ENCODE results near the gene LRRC72. TPM values are rescaled to one million over a fixed set of nuclear protein-coding genes. Genes with fewer than 3 reads are reported as not detected.
"Not testable (repeated sequence)": the region's sequence is repeated elsewhere in the genome, so short reads cannot be mapped to it uniquely, and the experiment has no call there.

LRRC72 gene
- total and polyA plus RNA-seq, 2 donors (not counting 1 experiment from before 2014, with no cell fraction given), result not detected

DNA sequence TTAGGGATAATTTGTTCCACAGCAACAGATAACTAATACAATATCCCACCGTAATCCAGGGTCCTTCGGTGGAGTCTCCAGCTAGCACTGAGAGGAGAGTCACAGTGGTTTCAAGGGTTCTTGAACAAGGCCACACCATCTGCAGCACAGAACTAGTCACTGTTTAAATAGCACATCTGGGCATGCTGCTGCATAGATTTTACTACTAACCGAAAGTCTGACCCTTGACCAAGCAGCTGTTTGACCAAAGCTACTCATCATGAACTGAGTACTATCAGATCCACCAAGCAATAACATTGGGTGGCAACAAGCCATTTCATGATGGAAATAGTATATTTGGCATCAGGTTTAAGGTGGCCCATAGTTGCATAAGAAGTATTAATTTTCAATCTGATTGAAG is 65.8 kb downstream of the LRRC72 start:
- Histone ChIP-seq H3K4me3 (replicated peaks in 1 of 4; ENCODE audit: control extremely low read depth in 1 of 4, insufficient read depth in 1 of 4, low read depth in 3 of 4, low read length in 4 of 4) (no peak overlapping the region), H3K27ac (ENCODE audit: insufficient read depth, low read length) (no peak overlapping the region), H3K4me1 (ENCODE audit: control insufficient read depth, extremely low read depth, insufficient read depth, low read length) (no peaks in the 10 kb centered on the region), H3K4me2 (ENCODE audit: extremely low read depth, insufficient read depth, low read length) (no peak overlapping the region), H3K9me3 (ENCODE audit: control insufficient read depth, insufficient read depth, low read depth, low read length) (no peaks in the 10 kb centered on the region), H3K9ac (ENCODE audit: insufficient read depth, low read length) (no peak overlapping the region), H2AFZ (ENCODE audit: low read length) (no peak overlapping the region), H3K79me2 (ENCODE audit: control insufficient read depth, insufficient read depth, low read length) (no peaks in the 10 kb centered on the region), H4K20me1 (ENCODE audit: control insufficient read depth, extremely low read depth, insufficient read depth, low read length) (no peaks in the 10 kb centered on the region), H3K36me3 (ENCODE audit: control insufficient read depth, insufficient read depth, low read length) (no peaks in the 10 kb centered on the region), H3K27me3 (ENCODE audit: control insufficient read depth, insufficient read depth, low read length) (no peaks in the 10 kb centered on the region)
- DNase-seq (ENCODE audit: low read depth in 2 of 2), result peak in 1 of 2 donors; percentile 53
- no peak for TF ChIP-seq CTCF (conservative IDR thresholded peaks at IDR 0.05 in 1 of 2, IDR thresholded peaks at IDR 0.05 in 1 of 2; ENCODE audit: low read depth in 1 of 2, low read length in 2 of 2)
- no peak for TF ChIP-seq EZH2 (IDR thresholded peaks at IDR 0.05; ENCODE audit: low read length, missing control alignments)

DNA sequence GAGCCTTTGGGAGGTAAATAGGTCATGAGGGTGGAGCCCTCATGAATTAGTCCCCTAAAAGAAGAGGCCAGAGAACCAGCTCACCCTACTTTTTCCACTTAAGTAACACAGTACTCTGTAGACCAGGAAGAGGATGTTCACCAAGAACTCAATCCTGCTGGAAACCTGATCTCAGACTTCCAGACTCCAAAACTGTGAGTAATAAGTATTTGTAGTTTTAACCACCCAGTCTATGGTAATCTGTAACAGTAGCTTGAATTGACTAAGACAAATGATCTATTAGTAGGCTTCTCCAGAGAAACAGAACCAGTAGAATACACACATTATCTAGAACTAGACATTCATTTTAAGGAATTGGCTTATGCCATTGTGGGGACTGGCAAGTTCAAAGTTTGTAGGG is 67.4 kb downstream of the LRRC72 start:
- Histone ChIP-seq H3K79me2 (ENCODE audit: control insufficient read depth, insufficient read depth, low read length) (no peaks in the 10 kb centered on the region), H3K9me3 (ENCODE audit: control insufficient read depth, insufficient read depth, low read depth, low read length) (no peaks in the 10 kb centered on the region), H3K27ac (ENCODE audit: insufficient read depth, low read length) (no peak overlapping the region), H3K4me1 (ENCODE audit: control insufficient read depth, extremely low read depth, insufficient read depth, low read length) (no peaks in the 10 kb centered on the region), H3K9ac (ENCODE audit: insufficient read depth, low read length) (no peak overlapping the region), H3K4me2 (ENCODE audit: extremely low read depth, insufficient read depth, low read length) (no peak overlapping the region), H3K4me3 (replicated peaks in 1 of 4; ENCODE audit: control extremely low read depth in 1 of 4, insufficient read depth in 1 of 4, low read depth in 3 of 4, low read length in 4 of 4) (no peak overlapping the region), H3K36me3 (ENCODE audit: control insufficient read depth, insufficient read depth, low read length) (no peaks in the 10 kb centered on the region), H2AFZ (ENCODE audit: low read length) (no peak overlapping the region), H3K27me3 (ENCODE audit: control insufficient read depth, insufficient read depth, low read length) (no peaks in the 10 kb centered on the region), H4K20me1 (ENCODE audit: control insufficient read depth, extremely low read depth, insufficient read depth, low read length) (no peaks in the 10 kb centered on the region)
- DNase-seq (ENCODE audit: low read depth in 2 of 2), result peak; percentile 22 to 75
- TF ChIP-seq CTCF (conservative IDR thresholded peaks at IDR 0.05 in 1 of 2, IDR thresholded peaks at IDR 0.05 in 1 of 2; ENCODE audit: low read depth in 1 of 2, low read length in 2 of 2) (no peak), EZH2 (IDR thresholded peaks at IDR 0.05; ENCODE audit: low read length, missing control alignments) (no peak)

- Histone ChIP-seq H4K20me1 (ENCODE audit: control insufficient read depth, extremely low read depth, insufficient read depth, low read length) (no peaks in the 10 kb centered on the region), H3K9ac (ENCODE audit: insufficient read depth, low read length) (no peak overlapping the region), H2AFZ (ENCODE audit: low read length) (no peak overlapping the region), H3K36me3 (ENCODE audit: control insufficient read depth, insufficient read depth, low read length) (no peaks in the 10 kb centered on the region), H3K79me2 (ENCODE audit: control insufficient read depth, insufficient read depth, low read length) (no peaks in the 10 kb centered on the region), H3K9me3 (ENCODE audit: control insufficient read depth, insufficient read depth, low read depth, low read length) (no peaks in the 10 kb centered on the region), H3K4me3 (replicated peaks in 1 of 4; ENCODE audit: control extremely low read depth in 1 of 4, insufficient read depth in 1 of 4, low read depth in 3 of 4, low read length in 4 of 4) (no peak overlapping the region), H3K4me2 (ENCODE audit: extremely low read depth, insufficient read depth, low read length) (no peak overlapping the region), H3K27me3 (ENCODE audit: control insufficient read depth, insufficient read depth, low read length) (no peaks in the 10 kb centered on the region), H3K4me1 (ENCODE audit: control insufficient read depth, extremely low read depth, insufficient read depth, low read length) (no peaks in the 10 kb centered on the region), H3K27ac (ENCODE audit: insufficient read depth, low read length) (no peak overlapping the region)
- no peak for TF ChIP-seq EZH2 (IDR thresholded peaks at IDR 0.05; ENCODE audit: low read length, missing control alignments)
- no peak for TF ChIP-seq CTCF (conservative IDR thresholded peaks at IDR 0.05 in 1 of 2, IDR thresholded peaks at IDR 0.05 in 1 of 2; ENCODE audit: low read depth in 1 of 2, low read length in 2 of 2)
- peak in 1 of 2 donors; percentile 15 for DNase-seq (ENCODE audit: low read depth in 2 of 2)
Observed at GRCh38 chr7:16594676-16595075, 68.1 kb downstream of the LRRC72 start.

DNA sequence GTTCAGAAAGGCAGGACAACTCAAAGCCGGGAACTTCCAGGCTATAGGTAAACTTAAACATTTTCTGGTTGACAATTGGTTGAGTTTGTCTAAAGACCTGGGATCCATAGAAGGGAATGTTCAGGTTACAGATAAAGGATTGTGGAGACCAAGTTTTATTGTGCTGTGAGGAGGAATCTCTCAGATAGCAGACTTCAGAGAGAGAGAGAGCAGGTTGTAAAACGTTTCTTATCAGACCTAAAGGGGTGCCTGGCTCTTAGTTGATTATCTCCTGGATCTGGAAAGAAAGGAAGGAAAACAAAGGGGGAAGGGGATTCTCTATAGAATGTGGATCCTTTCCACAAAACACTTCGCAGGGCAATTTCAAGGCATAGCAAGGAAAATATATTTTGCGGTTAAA is 69.0 kb downstream of the LRRC72 start:
- not testable (repeated sequence) for H4K20me1 ChIP-seq (ENCODE audit: control insufficient read depth, extremely low read depth, insufficient read depth, low read length); H3K79me2 ChIP-seq (ENCODE audit: control insufficient read depth, insufficient read depth, low read length); H2AFZ ChIP-seq (ENCODE audit: low read length); H3K4me1 ChIP-seq (ENCODE audit: control insufficient read depth, extremely low read depth, insufficient read depth, low read length); H3K27me3 ChIP-seq (ENCODE audit: control insufficient read depth, insufficient read depth, low read length); H3K4me3 ChIP-seq (replicated peaks in 1 of 4; ENCODE audit: control extremely low read depth in 1 of 4, insufficient read depth in 1 of 4, low read depth in 3 of 4, low read length in 4 of 4); DNase-seq (ENCODE audit: low read depth in 2 of 2); H3K4me2 ChIP-seq (ENCODE audit: extremely low read depth, insufficient read depth, low read length); H3K27ac ChIP-seq (ENCODE audit: insufficient read depth, low read length); H3K9ac ChIP-seq (ENCODE audit: insufficient read depth, low read length); H3K9me3 ChIP-seq (ENCODE audit: control insufficient read depth, insufficient read depth, low read depth, low read length); H3K36me3 ChIP-seq (ENCODE audit: control insufficient read depth, insufficient read depth, low read length)

Measured in fibroblast of lung (primary cell).